Loucy (cell line): Measurements from ENCODE around the gene IFNK.

Experiments
- EZH2phosphoT487 ChIP-seq: fragments of 200-600 bp; IDR thresholded peaks from 2 replicates; pipeline ENCODE4 v1.6.1; 2018; ENCODE audit warnings: antibody characterized with exemption, mild to moderate bottlenecking, moderate library complexity, borderline replicate concordance
- TF ChIP-seq, protein P1 (sequence below): fragments of 200-600 bp; sonication (generic); conservative IDR thresholded peaks from 2 replicates; pipeline ENCODE4 v1.5.1; 2014; ENCODE audit warnings: mild to moderate bottlenecking, antibody characterized with exemption, low read length

DNA sequence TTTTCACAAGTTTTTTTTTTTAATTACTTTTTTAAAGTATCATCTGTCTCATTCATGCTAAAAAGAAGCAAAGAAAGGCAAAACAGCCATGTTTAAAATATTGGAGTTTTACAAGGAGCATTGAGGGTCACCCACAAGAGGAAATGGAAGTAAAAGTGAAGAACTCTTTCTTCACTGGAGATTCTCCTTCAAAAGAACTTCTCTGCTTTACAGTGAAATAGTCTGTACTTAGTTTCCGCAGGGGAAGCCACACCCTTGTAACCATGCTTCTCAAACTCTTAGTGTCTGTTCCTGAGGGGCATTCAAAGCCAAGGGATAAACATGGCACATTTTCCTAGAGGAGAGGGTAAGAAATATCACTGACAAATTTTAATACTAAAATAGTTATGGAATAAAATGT, 40.6 kb downstream of the IFNK start:
- TF ChIP-seq, protein P1, sequence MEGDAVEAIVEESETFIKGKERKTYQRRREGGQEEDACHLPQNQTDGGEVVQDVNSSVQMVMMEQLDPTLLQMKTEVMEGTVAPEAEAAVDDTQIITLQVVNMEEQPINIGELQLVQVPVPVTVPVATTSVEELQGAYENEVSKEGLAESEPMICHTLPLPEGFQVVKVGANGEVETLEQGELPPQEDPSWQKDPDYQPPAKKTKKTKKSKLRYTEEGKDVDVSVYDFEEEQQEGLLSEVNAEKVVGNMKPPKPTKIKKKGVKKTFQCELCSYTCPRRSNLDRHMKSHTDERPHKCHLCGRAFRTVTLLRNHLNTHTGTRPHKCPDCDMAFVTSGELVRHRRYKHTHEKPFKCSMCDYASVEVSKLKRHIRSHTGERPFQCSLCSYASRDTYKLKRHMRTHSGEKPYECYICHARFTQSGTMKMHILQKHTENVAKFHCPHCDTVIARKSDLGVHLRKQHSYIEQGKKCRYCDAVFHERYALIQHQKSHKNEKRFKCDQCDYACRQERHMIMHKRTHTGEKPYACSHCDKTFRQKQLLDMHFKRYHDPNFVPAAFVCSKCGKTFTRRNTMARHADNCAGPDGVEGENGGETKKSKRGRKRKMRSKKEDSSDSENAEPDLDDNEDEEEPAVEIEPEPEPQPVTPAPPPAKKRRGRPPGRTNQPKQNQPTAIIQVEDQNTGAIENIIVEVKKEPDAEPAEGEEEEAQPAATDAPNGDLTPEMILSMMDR, result no peak
- TF ChIP-seq EZH2phosphoT487, result no peak
